Measurements from ENCODE around the gene IGF2R.

DNA sequence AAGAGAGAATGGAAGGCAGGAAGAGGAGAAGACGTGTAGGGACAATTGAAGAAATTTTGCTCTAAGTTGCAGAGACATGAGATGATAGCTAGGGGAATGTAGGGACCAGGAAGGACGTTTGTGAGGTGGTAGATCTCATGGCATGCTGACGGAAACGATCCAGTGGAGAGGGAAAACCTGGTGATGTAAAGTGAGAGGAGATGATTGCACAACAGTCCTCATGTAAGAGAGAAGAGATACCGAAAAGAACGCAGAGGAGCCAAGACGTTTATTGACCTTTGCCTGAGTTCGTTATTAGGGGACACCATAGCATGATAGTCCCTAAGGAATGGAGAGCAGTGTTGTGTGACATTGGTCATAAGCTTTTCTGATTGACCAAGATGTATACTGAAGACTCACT is 55.3 kb downstream of the IGF2R start:
- no peak for TF ChIP-seq CTCF (optimal IDR thresholded peaks at IDR 0.05 in 1 of 3, IDR thresholded peaks at IDR 0.05 in 1 of 3, conservative IDR thresholded peaks at IDR 0.05 in 1 of 3; ENCODE audit: extremely low read depth in 1 of 3, insufficient read depth in 2 of 3, low read length in 3 of 3)
- no peak for TF ChIP-seq EZH2 (IDR thresholded peaks at IDR 0.05; ENCODE audit: low read length)

Measured in keratinocyte (primary cell).